Dendritic cell treated with granulocyte-macrophage colony-stimulating factor and Interleukin-4, amounts not matched to agents 40 ng/mL and 50 ng/mL, for 4 days (primary cell): ENCODE results near the gene RBMS3.

Source experiments
- H3K27ac Mint-ChIP-seq: one replicate; pipeline ENCODE4 v1.8.0; 2022; ENCODE audit warnings: mild to moderate bottlenecking, mixed read lengths
- H3K27me3 Mint-ChIP-seq: one replicate; pipeline ENCODE4 v1.8.0; 2022; ENCODE audit warnings: mild to moderate bottlenecking, mixed read lengths
- H3K36me3 Mint-ChIP-seq: one replicate; pipeline ENCODE4 v1.8.0; 2022; ENCODE audit warnings: low read depth, mixed read lengths
- H3K4me1 Mint-ChIP-seq: one replicate; pipeline ENCODE4 v1.8.0; 2022; ENCODE audit warnings: low read depth, mixed read lengths
- H3K4me3 Mint-ChIP-seq: one replicate; pipeline ENCODE4 v1.8.0; 2022; ENCODE audit warnings: mild to moderate bottlenecking, moderate library complexity, mixed read lengths
- H3K9me3 Mint-ChIP-seq: one replicate; pipeline ENCODE4 v1.8.0; 2022; ENCODE audit warnings: mixed read lengths
- intact Hi-C: fragments of 100-400 bp; cut with micrococcal nuclease; formaldehyde crosslinking; loops from one replicate; pipeline ENCODE4 v1.15.0; 2022

The RBMS3 gene

GRCh38 chr3:29823233-29823632, 542.4 kb downstream of the RBMS3 start:
- H3K9me3 Mint-ChIP-seq = no peaks in the 10 kb centered on the region

GRCh38 chr3:29826712-29827111, 545.8 kb downstream of the RBMS3 start:
- no peaks in the 10 kb centered on the region for H3K36me3 Mint-ChIP-seq
- H3K9me3 Mint-ChIP-seq = peaks cover 13% of the 10 kb centered on the region
- H3K4me1 Mint-ChIP-seq = no peaks in the 10 kb centered on the region
- intact Hi-C loops = no loop called here
- H3K27ac Mint-ChIP-seq = no peak overlapping the region
- no peak overlapping the region for H3K4me3 Mint-ChIP-seq
- H3K27me3 Mint-ChIP-seq = no peaks in the 10 kb centered on the region

More at GRCh38 chr3:29823233-29823632, 542.4 kb downstream of the RBMS3 start:
- no peaks in the 10 kb centered on the region for H3K27me3 Mint-ChIP-seq
- intact Hi-C loops = no loop called here
- H3K4me1 Mint-ChIP-seq = no peaks in the 10 kb centered on the region
- H3K27ac Mint-ChIP-seq = no peak overlapping the region
- no peak overlapping the region for H3K4me3 Mint-ChIP-seq
- H3K36me3 Mint-ChIP-seq = no peaks in the 10 kb centered on the region

GRCh38 chr3:29827756-29828155, 546.9 kb downstream of the RBMS3 start:
- no peaks in the 10 kb centered on the region for H3K4me1 Mint-ChIP-seq
- no peaks in the 10 kb centered on the region for H3K36me3 Mint-ChIP-seq
- H3K27ac Mint-ChIP-seq = no peak overlapping the region
- no peaks in the 10 kb centered on the region for H3K27me3 Mint-ChIP-seq
- peaks cover 13% of the 10 kb centered on the region for H3K9me3 Mint-ChIP-seq
- intact Hi-C loops = no loop called here
- H3K4me3 Mint-ChIP-seq = no peak overlapping the region

- no peaks in the 10 kb centered on the region for H3K27me3 Mint-ChIP-seq
- no peak overlapping the region for H3K4me3 Mint-ChIP-seq
- H3K36me3 Mint-ChIP-seq = no peaks in the 10 kb centered on the region
- no peak overlapping the region for H3K27ac Mint-ChIP-seq
- peaks cover 24% of the 10 kb centered on the region for H3K9me3 Mint-ChIP-seq
- intact Hi-C loops = no loop called here
- no peaks in the 10 kb centered on the region for H3K4me1 Mint-ChIP-seq
Observed at GRCh38 chr3:29829340-29829739, 548.5 kb downstream of the RBMS3 start.

- Mint-ChIP-seq H3K9me3 (peaks cover 9% of the 10 kb centered on the region), H3K27me3 (no peaks in the 10 kb centered on the region), H3K27ac (no peak overlapping the region), H3K4me1 (no peaks in the 10 kb centered on the region), H3K4me3 (no peak overlapping the region), H3K36me3 (no peaks in the 10 kb centered on the region)
- intact Hi-C loops = no loop called here
Observed at GRCh38 chr3:29850641-29851040, 569.8 kb downstream of the RBMS3 start.

GRCh38 chr3:29852767-29853166, 571.9 kb downstream of the RBMS3 start:
- Mint-ChIP-seq H3K9me3 (peaks cover 9% of the 10 kb centered on the region), H3K4me1 (no peaks in the 10 kb centered on the region), H3K36me3 (no peaks in the 10 kb centered on the region), H3K4me3 (no peak overlapping the region), H3K27me3 (no peaks in the 10 kb centered on the region), H3K27ac (no peak overlapping the region)
- intact Hi-C loops = no loop called here

- H3K27ac Mint-ChIP-seq = no peak overlapping the region
- intact Hi-C loops = no loop called here
- no peaks in the 10 kb centered on the region for H3K27me3 Mint-ChIP-seq
- peaks cover 9% of the 10 kb centered on the region for H3K9me3 Mint-ChIP-seq
- H3K4me3 Mint-ChIP-seq = no peak overlapping the region
- no peaks in the 10 kb centered on the region for H3K36me3 Mint-ChIP-seq
- H3K4me1 Mint-ChIP-seq = no peaks in the 10 kb centered on the region
Observed at GRCh38 chr3:29853841-29854397, 573.0 kb downstream of the RBMS3 start.

GRCh38 chr3:29854821-29855220, 574.0 kb downstream of the RBMS3 start:
- Mint-ChIP-seq H3K4me1 (no peaks in the 10 kb centered on the region), H3K9me3 (peaks cover 9% of the 10 kb centered on the region), H3K4me3 (no peak overlapping the region), H3K36me3 (no peaks in the 10 kb centered on the region), H3K27me3 (no peaks in the 10 kb centered on the region), H3K27ac (no peak overlapping the region)
- intact Hi-C loops = no loop called here

- no peaks in the 10 kb centered on the region for H3K4me1 Mint-ChIP-seq
- no peaks in the 10 kb centered on the region for H3K27me3 Mint-ChIP-seq
- intact Hi-C loops = no loop called here
- no peak overlapping the region for H3K4me3 Mint-ChIP-seq
- H3K27ac Mint-ChIP-seq = no peak overlapping the region
- no peaks in the 10 kb centered on the region for H3K9me3 Mint-ChIP-seq
- H3K36me3 Mint-ChIP-seq = no peaks in the 10 kb centered on the region
Observed at GRCh38 chr3:29859726-29860270, 578.9 kb downstream of the RBMS3 start.

- Mint-ChIP-seq H3K27ac (no peak overlapping the region), H3K4me3 (no peak overlapping the region), H3K27me3 (no peaks in the 10 kb centered on the region), H3K4me1 (no peaks in the 10 kb centered on the region), H3K9me3 (no peaks in the 10 kb centered on the region), H3K36me3 (no peaks in the 10 kb centered on the region)
- intact Hi-C loops = no loop called here
Observed at GRCh38 chr3:29864809-29865208, 583.9 kb downstream of the RBMS3 start.

GRCh38 chr3:29868543-29869101, 587.8 kb downstream of the RBMS3 start:
- Mint-ChIP-seq H3K4me1 (no peaks in the 10 kb centered on the region), H3K9me3 (no peaks in the 10 kb centered on the region), H3K4me3 (no peak overlapping the region), H3K27me3 (no peaks in the 10 kb centered on the region), H3K27ac (no peak overlapping the region), H3K36me3 (no peaks in the 10 kb centered on the region)
- intact Hi-C loops = no loop called here

GRCh38 chr3:29870136-29870535, 589.3 kb downstream of the RBMS3 start:
- no peaks in the 10 kb centered on the region for H3K9me3 Mint-ChIP-seq
- no peak overlapping the region for H3K4me3 Mint-ChIP-seq
- H3K4me1 Mint-ChIP-seq = no peaks in the 10 kb centered on the region
- H3K36me3 Mint-ChIP-seq = no peaks in the 10 kb centered on the region
- H3K27ac Mint-ChIP-seq = no peak overlapping the region
- H3K27me3 Mint-ChIP-seq = no peaks in the 10 kb centered on the region
- intact Hi-C loops = no loop called here

- intact Hi-C loops = no loop called here
- no peak overlapping the region for H3K4me3 Mint-ChIP-seq
- H3K9me3 Mint-ChIP-seq = no peaks in the 10 kb centered on the region
- no peak overlapping the region for H3K27ac Mint-ChIP-seq
- H3K4me1 Mint-ChIP-seq = no peaks in the 10 kb centered on the region
- no peaks in the 10 kb centered on the region for H3K36me3 Mint-ChIP-seq
- no peaks in the 10 kb centered on the region for H3K27me3 Mint-ChIP-seq
Observed at GRCh38 chr3:29871087-29871486, 590.2 kb downstream of the RBMS3 start.

- Mint-ChIP-seq H3K4me1 (no peaks in the 10 kb centered on the region), H3K9me3 (no peaks in the 10 kb centered on the region), H3K4me3 (no peak overlapping the region), H3K36me3 (no peaks in the 10 kb centered on the region), H3K27ac (no peak overlapping the region), H3K27me3 (no peaks in the 10 kb centered on the region)
- intact Hi-C loops = no loop called here
Observed at GRCh38 chr3:29880809-29881208, 599.9 kb downstream of the RBMS3 start.

- Mint-ChIP-seq H3K36me3 (no peaks in the 10 kb centered on the region), H3K27me3 (no peaks in the 10 kb centered on the region), H3K27ac (no peak overlapping the region), H3K4me3 (no peak overlapping the region), H3K4me1 (no peaks in the 10 kb centered on the region), H3K9me3 (peaks cover 9% of the 10 kb centered on the region)
- intact Hi-C loops = no loop called here
Observed at GRCh38 chr3:29887451-29887850, 606.6 kb downstream of the RBMS3 start.
